HG02798 (cell line): ENCODE measurements around the gene HSPB9.

ENCODE experiments used
- ATAC-seq: cut with Tn5 transposase; IDR thresholded peaks from one replicate; pipeline ENCODE4 v1.9.1; 2021; ENCODE audit warnings: mild to moderate bottlenecking; ENCODE audit not compliant: unreplicated experiment, poor library complexity

The HSPB9 gene

DNA sequence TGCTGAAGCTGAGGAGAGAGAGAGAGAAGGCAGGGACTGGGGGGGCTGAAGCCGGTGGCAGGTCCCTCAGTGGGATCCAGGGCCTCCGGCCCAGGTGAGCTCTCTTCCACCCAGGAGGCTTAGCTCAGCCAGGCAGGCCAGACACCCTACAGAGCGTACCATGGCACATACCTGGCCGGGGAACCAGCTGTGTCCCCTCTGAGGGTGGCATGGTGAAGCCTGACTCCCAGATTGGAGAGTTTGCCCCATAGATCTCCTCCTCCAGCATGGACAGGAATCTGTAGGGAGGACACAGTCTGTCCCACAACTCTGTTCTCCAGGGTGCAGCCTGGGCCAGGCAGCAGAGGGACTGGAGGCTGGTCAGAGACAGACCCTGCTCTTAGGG is 4.5 kb upstream of the HSPB9 start:
- no peak for ATAC-seq

DNA sequence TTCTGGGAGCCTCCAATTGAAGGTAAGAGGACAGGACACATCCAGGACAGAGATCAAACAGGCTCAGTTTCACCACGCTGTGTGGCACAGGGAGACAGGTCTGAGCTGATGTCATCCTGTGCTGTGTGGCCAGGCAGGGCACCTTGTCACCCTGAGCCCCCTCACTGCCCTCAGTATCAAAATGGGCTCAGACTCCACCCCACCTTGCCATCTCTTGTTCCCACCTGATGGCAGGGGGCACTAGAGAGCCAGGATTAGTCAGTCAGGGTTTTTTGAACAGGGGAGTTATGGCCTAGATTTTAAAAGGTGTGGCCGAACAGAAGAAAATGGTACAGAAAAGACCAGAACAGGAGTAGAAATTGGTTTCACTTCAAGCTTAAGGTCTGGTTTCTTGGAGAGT is 4.1 kb upstream of the HSPB9 start:
- ATAC-seq, result no peak

DNA sequence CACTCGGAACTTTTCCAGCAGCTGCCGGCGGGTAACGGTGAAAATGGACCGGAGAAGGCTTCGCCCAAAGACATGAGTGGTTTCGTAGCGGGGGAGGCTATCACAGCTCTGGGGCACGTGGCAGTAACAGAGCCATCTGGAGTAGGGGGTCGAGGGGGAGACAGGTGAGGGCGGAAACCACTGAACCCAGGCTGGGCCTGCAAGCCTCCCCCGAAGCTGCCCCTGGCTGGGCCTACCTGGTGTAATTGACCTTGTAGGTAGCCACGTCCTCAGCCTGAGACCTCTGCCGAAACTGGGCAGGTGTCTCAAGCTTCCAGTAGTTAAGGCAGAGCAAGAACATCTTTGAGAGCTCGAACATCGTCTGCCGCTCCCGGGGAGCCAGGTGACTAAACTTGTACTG is 3.3 kb upstream of the HSPB9 start:
- no peak for ATAC-seq

DNA sequence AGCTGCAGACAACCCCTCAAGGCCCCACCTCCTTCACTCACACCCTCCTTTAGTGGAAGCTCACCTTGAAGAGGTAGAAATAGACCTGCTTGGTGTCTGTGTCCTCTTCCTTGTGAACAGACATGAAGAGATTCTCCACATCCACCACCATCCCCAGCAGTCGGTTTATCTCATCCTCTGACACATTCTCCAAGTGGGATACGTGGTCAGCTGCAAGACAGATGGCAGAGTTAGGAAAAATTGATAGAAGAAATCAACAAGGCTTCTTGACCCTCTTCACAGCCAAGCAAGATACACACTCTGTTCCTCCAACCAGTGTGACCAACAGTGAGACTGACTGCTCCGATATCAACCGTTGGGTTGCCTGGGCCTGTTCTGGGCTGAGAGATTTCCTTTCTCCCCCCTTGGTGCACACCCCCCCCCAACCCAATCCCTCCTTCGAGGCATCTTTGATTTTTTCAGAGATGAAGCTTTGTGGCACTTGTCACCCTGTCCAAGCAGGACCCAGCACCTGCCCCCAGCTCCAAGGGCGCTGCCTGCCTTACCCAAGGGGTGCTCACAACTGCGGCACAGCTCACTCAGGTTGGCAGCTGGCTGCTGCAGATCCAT is 2.3 kb upstream of the HSPB9 start:
- no peak for ATAC-seq

DNA sequence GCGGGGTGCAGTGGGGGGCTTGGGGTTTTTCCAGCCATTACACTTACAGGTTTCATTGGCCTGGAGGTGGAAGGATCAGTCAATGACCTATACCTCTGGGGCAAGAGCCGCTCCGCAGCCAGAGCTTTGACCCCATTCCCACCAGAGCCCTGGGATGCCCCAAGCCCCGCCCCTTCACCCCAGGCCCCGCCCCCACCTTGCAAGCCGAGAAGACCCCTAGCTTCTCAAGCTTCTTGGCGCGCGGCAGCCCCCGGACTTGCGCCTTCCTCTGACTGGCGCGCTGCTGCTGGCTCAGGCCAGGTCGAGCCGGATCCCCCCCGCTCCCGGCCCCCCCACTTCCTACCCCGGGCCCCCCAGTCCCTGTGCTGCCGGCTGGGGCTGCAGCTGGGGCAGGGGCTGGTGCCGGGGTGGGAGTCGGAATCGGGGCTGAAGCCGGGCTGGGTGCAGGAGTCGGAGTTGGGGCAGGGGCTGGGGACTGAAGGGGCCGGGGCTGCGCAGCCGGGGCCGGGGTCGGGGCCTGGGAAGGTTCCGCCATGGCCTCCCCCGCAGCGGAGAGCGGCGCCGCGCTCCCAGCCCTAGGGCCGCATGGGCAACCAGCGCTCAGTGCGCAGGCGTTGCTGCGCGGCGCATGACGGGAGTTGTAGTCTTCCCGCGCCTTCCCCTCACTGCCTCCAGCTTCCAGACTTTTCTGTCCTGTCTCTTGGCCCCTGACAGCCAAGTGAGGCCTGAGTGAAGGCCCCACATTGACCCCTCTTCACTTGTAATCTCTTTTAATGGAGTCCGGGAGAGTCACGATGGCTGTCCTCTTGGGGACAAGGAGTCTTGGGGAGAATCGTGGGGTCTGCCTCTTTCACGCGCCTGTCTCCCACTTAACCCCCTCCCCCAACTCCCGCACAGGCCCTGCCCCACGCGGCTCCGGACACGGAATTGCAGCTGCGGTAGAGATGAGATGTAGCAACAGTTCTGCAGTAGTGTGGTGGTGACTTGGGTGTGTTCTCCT is 1.5 kb upstream of the HSPB9 start, which contains the start of gene KAT2A:
TSS of gene KAT2A (minus strand) at position 598 of the 1,000 bp plus-strand sequence. CDS start at position 535, 63 bp downstream.
- peak; percentile 79 for ATAC-seq

DNA sequence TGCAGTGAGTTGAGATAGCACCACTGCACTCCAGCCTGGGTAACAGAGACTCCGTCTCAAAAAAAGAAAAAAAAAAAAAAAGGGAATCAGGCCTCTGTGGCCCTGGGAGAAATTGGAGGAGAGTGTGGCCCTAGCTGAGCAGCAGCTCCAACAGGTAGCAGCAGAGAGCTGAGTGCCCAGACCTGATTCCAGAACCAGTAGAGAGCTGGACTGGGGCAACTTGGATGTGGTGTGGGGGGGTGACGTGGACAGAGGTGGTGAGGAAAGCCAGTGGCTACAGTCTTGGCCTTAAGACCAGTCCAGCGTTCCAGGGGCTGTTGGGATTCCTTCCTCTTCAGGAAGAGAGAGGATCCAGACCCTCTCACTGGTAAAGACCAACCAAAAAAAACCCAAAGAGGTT is 1.7 kb downstream of the HSPB9 start:
- ATAC-seq, result no peak

DNA sequence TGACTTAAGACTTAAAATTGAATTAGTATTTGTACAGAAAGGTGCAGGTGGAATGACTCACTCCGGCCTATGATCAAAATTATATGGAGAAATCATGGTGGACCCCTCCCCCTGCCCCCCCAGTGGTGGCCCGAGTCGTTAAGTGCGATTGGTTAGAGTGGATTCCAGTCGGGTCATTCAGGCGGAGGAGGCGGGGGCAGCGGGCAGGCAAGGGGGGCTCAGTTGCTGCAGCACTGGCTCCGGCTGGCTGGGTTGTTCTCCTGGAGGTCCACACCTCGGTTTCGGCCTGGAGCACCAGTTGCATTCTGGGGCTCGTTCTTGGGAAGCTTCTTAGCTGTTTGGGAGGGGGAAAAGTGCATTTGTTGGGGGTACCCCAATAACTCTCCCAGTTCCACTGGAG is 3.0 kb downstream of the HSPB9 start:
- no peak for ATAC-seq

DNA sequence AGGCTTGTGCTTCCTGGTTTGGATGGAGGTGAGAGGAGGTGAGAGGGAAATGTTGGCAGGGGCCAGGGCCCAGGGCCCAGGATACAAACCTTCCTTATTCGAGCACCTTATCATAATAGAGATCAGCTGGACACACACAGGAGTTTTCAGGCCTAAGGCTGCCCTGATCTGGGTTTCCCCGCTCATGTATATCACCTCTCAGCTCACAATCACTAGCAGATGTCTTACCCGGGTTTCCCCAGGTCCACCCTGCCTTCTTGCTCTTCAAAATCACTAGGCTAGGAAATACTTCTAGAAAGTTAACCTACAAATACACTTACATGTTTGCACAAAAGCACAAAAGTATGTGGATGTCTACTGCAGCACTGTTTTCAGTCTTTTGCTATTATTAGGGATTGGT is 4.2 kb downstream of the HSPB9 start:
- no peak for ATAC-seq

DNA sequence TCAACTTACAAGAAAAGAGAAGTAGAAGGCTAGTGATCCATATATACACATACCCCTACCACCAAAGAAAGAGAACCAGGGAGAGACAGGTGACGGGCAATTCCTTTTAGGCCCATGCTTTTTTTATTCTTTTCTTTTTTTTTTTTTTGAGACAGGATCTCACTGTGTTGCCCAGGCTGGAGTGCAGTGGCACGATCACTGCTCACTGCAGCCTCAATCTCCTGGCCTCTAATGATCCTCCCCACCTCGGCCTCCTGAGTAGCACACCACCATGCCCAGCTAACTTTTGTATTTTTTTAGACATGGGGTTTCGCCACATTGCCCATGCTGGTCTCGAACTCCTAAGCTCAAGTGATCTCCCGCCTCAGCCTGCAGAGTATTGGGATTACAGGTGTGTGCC is 4.8 kb downstream of the HSPB9 start:
- no peak for ATAC-seq

DNA sequence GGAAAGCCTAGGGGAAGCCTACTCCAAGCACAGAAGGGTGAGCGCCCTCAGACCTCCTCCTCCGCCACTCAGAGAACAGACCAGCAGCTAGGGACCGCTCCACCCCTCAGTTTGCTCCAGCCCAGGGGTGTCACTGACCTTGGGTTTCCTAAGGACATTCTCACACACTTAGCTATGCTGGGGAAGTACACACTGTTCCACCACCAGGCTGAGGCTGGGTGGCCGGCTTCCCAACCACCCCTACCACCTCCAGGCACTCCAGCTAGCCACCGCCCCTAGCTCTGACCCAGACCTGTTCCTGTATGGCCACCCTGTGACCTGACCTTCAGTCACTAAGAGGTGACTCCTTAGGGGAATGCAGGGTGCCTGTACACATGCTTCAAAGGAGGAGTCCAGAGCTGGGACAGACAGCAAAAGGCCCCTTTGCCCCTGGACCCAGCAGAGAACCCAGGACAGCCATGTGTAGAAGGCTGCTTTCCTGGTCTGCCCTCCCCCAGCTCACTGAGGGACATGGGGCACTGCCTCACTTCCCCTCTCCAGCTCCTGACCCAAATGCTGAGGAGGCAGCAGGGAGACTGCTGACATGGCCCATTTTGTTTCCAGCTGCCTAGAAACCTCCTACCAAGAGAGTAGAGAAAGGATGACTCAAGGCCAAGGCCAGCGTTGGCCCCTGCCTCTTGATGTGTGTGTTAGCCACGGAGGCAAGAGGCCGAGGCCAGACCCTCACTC is 6.7 kb downstream of the HSPB9 start:
- ATAC-seq, result no peak

DNA sequence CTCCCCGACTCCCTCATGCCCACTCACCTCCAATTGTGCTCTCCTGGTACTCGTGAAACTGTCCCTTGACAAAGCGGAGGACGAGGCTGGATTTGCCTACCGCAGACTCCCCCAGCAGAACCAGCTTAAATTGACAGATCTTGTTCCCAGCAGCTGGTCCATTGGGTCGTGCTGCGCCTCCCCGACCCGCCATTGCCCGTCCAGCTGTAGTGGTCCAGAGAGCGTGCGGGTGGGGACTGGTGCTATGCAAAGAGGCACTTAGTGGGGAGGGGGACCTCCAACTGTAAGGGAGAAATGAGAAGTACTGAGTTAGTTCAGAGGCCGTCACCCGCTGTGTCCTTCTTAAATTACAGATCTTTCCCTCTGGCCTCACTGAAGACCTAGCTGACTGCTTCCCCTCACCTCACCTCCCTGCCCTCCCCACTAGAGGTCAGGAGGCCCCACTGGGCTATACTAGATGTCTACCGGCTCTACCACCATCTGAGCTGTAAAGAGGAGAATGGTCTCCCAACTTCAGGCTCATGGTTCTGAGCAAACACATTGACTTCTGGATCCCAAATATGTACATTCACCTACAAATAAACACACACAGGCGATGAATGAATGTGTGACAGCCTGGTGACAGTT is 7.8 kb downstream of the HSPB9 start:
- ATAC-seq, result no peak

DNA sequence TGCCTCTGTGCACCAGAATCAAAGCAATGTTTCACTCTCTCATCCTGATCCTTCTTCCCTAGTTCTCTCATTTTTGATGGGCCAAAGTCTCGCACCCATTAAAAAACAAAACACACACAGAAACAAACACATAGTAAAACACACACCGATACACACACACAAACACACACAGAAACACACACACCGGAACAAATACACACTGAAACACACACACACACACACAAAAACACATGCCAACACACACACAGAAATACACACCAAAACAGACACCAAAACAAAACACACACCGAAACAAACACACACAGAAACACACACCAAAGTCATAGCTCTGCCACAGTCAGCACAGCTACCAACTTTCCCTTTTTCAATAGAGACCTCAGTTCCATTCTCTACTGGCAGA is 8.6 kb downstream of the HSPB9 start:
- ATAC-seq, result no peak

DNA sequence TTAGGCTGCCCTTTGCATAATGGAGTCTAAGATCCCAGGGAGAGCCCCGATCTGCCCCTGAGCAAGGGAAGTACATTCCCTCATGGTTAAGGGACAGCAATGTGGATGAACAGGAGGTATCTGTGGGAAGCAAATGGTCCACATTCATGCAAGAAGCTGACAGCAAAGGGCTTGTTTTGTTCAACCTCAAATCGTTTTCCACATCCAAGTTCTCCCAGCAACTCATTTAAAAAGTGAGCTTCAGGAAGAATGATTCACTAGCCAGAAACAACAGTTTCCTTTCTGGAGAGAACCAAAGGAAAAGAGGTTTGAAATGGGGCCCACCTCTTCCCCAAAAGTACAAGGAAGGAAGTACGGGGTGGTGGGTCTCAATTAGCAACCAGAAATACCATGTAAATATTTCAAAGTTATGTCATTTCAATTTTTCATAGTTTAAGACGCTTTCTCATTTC is 9.4 kb downstream of the HSPB9 start:
- no peak for ATAC-seq

DNA sequence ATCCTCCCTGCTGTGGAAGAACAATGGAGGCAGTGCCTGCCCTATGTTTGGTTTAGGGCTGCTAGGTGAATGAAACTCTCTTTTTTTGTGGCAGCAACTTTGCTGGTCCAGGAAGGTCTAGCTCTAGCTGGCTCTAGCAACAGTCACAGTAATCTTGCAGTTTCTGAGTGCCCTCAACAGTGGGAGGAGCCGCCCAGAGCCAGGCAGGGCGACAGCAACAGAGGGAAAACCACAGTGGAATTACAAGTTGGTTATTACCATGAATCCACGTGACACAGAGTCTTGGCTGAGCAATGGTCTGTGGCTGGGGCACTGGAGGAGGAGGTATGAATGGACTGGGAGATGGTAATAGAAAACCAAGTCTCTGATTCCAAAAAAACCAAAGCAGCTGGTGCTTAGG is 10.3 kb downstream of the HSPB9 start:
- peak; percentile 25 for ATAC-seq

DNA sequence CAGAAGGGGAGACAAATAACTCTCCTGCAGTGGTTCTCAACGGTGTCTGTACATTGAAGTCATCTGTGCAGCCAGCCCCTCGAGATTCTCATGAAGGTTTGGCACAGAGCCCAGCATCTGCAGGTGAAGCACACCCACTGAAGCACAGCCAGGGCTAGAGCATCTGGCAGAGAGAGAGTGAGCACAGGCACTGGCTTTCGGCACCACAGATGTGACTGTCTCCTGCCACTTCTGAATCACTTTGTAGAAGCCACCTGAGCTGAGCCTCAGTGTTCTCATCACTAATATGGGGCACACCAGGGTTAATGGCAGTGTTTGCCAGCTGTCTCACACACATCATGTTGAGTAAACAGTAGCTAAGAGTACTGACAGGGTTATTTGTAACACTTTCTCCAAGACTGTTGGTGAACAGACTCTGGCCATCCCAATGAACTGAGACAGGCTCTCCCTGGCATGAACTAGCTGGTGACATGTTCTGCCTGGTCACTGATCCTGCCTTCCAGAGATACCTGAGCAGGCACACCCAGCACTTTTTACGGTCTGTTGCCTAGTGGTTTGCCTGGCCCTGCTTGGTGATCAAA is 10.9 kb downstream of the HSPB9 start:
- peak; percentile 77 for ATAC-seq

DNA sequence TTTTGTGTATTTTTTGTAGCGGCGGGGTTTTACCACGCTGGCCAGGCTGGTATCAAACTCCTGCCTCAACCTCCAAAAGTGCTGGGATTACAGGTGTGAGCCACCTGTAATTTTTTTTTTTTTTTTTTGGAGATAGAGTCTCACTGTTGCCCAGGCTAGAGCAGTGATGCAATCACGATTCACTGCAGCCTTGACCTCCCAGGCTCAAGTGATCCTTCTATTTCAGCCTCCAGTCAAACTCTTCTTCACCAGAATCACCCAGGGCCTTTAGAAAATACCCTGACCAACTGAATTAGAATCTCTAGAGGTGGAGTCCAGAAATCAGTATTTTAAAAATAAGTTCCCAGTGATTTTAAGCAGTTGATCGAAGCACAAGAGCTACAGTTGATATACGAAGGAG is 12.5 kb downstream of the HSPB9 start:
- no peak for ATAC-seq

DNA sequence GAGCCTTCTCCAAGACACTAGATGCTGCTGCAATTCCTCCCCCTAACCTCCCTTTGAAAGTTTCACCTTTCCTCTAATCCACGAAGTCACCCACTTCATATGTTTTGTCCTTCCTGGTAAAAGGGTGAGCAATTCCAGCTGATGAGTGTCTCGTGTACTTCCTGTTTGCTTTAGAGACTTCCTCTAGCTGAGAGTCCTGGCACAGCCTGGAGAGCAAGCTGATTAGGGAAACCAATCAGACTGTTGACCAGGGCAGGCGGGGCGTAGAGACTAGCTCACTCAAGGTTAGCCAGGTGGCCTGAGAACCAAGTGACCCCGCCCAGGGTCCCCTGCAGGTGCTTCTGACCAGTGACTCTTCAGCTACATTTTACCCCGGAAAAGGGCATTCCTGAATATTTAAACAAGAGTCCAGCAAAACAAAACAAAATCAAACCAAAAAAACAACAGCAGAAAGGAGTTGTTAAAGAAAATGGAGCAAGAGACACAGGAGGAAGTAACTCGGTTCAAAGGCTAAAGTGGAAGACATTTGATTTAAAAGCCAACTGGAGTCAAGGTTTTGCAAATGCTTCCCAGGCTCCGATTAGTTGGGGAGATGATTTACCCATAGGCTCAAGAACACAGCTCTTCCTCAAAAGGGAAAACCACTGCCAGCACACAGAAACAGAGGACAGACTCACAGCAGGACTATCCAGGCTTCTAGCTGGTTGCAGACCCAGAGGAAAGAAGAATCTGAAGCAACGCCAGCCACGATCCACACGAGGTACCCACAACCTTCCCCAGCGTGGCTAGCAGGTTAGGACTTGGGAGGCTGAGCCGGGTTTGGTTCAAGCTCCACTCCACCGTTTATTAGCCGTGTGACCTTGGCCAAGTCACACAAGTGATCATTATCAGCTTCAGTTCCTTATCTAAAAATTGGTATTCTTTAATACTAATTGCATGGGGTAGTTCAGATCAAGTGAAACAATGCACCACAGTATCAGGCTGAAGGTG is 13.4 kb downstream of the HSPB9 start:
- ATAC-seq, result no peak

DNA sequence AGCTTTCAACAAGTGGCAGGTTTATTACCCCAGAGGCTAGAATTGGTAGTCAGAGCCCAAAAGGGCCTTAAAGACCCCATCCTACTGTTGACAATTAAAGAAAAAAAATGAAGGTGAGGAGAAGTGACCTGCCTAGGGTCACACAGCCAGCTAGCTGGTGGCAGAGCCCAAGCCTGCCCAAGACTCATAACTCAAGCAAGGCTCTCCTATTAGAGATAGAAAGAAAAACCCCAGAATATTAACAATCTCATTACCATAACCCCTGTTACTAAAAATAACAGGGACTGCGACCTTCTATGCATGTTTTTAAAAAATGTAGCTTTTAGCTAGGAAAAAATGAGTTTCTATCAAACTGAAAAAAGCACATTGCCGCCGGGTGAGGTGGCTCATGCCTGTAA is 14.0 kb downstream of the HSPB9 start:
- ATAC-seq, result no peak
